Choroid plexus epithelial cell (primary cell): ENCODE data around the gene DDAH1.

Experiments used
- DNase-seq: peaks from one replicate; pipeline ENCODE4 v3.0.0-alpha.2; 2010; ENCODE audit warnings: low read depth
- H3K4me3 ChIP-seq: 2 replicates; pipeline ENCODE4 v1.5.1; 2011; ENCODE audit warnings: low read depth, mild to moderate bottlenecking, control low read depth, low read length, moderate library complexity
- CTCF ChIP-seq: conservative IDR thresholded peaks from 2 replicates; pipeline ENCODE4 v1.5.1; 2011; ENCODE audit warnings: low read depth, mild to moderate bottlenecking, control low read depth, inconsistent platforms, low read length, moderate library complexity

The DDAH1 gene

GRCh38 chr1:85411567-85412305, 53.2 kb downstream of the DDAH1 start:
- peak; percentile 41 for DNase-seq
- TF ChIP-seq CTCF, result no peak
- H3K4me3 ChIP-seq, result no peak overlapping the region

- H3K4me3 ChIP-seq, result no peak overlapping the region
- DNase-seq, result no peak
- no peak for TF ChIP-seq CTCF
Measured at GRCh38 chr1:85409516-85409915, 55.4 kb downstream of the DDAH1 start.

- DNase-seq, result no peak
- H3K4me3 ChIP-seq, result no peak overlapping the region
- no peak for TF ChIP-seq CTCF
Measured at GRCh38 chr1:85407746-85408377, 57.1 kb downstream of the DDAH1 start.

- no peak overlapping the region for H3K4me3 ChIP-seq
- DNase-seq, result peak; percentile 96
- no peak for TF ChIP-seq CTCF
Measured at GRCh38 chr1:85406887-85407533, 57.9 kb downstream of the DDAH1 start.

GRCh38 chr1:85406081-85406480, 58.9 kb downstream of the DDAH1 start:
- no peak for DNase-seq
- no peak overlapping the region for H3K4me3 ChIP-seq
- TF ChIP-seq CTCF, result no peak

- TF ChIP-seq CTCF, result no peak
- DNase-seq, result no peak
- H3K4me3 ChIP-seq, result no peak overlapping the region
Measured at GRCh38 chr1:85404408-85404807, 60.6 kb downstream of the DDAH1 start.
